Kidney (tissue), 14 donors: ENCODE results near the gene COPS8. TPM values are rescaled to one million over a fixed set of nuclear protein-coding genes. Genes with fewer than 3 reads are reported as not detected.

Source experiments
- DNase-seq, 5 donors: peaks; one replicate each; pipeline ENCODE4 v3.0.0-alpha.2; 2013 to 2020
- FAIRE-seq: peaks from 2 replicates; lab custom pipeline; 2012; peaks lifted over from hg19 to GRCh38; lab: Jason Lieb, UNC
- H3K27ac ChIP-seq, 2 donors: one replicate each; pipeline ENCODE4 v1.7.0; 2013; ENCODE audit warnings: low read depth in 2 of 2, low read length in 2 of 2, inconsistent platforms in 1 of 2
- H3K27me3 ChIP-seq: one replicate; pipeline ENCODE4 v1.7.1; 2013; ENCODE audit warnings: low read length, inconsistent platforms; ENCODE audit not compliant: control insufficient read depth, insufficient read depth
- H3K36me3 ChIP-seq, 3 donors: one replicate each; pipeline versions ENCODE4 v1.7.0 to v1.7.1; 2013; ENCODE audit warnings: low read length in 3 of 3, control low read depth in 1 of 3, inconsistent platforms in 1 of 3; ENCODE audit not compliant: insufficient read depth in 3 of 3, control insufficient read depth in 2 of 3
- H3K4me1 ChIP-seq, 3 donors: one replicate each; pipeline versions ENCODE4 v1.7.0 to v1.7.1; 2013; ENCODE audit warnings: low read length in 3 of 3, inconsistent platforms in 1 of 3, low read depth in 1 of 3; ENCODE audit not compliant: control insufficient read depth in 2 of 3, insufficient read depth in 2 of 3
- H3K4me3 ChIP-seq, 3 donors: one replicate each; pipeline versions ENCODE4 v1.7.0 to v1.8.1; 2013; ENCODE audit warnings: low read length in 3 of 3, control low read depth in 1 of 3, inconsistent platforms in 1 of 3
- H3K9ac ChIP-seq, 3 donors: one replicate each; pipeline versions ENCODE4 v1.7.0 to v1.7.1; 2013; ENCODE audit warnings: low read length in 3 of 3, control low read depth in 1 of 3, inconsistent platforms in 1 of 3
- H3K9me3 ChIP-seq, 3 donors: one replicate each; pipeline versions ENCODE4 v1.7.0 to v1.7.1; 2013; ENCODE audit warnings: low read length in 3 of 3, control low read depth in 1 of 3, inconsistent platforms in 1 of 3; ENCODE audit not compliant: control insufficient read depth in 2 of 3, insufficient read depth in 1 of 3
- CTCF ChIP-seq: IDR thresholded peaks from 3 replicates; pipeline ENCODE4 v1.5.1; 2012; ENCODE audit warnings: mild to moderate bottlenecking, moderate library complexity, borderline replicate concordance; ENCODE audit not compliant: insufficient read depth; ENCODE audit errors: extremely low read depth
- intact Hi-C: fragments of 100-400 bp; cut with DNase I; formaldehyde crosslinking; loops from one replicate; pipeline ENCODE4 v1.11.1; 2022
- polyA plus RNA-seq: library from polyadenylated mRNA; stranded (reverse); fragments of 350-450 nt; fragmentation: Illumina TruSeq; extraction: RNeasy Lipid Tissue Mini Kit (QIAGEN cat#74804); gene quantifications from one replicate; pipeline ENCODE4 v1.2.3, GENCODE V29; 2014; ENCODE audit warnings: low read depth, low replicate concordance; ENCODE audit not compliant: insufficient read depth
- total RNA-seq: library from RNA; stranded (reverse); fragmentation: NEBNext Ultra II Directional; extraction: Animal tissue kit (Norgen Biotek cat#: 25700); gene quantifications from one replicate; pipeline ENCODE4 v1.2.1, GENCODE V29; 2021
- donor health status: control.
- donor health status: control.
- donor health status: control.
- donor health status: control.
- donor health status: control.
- donor health status: DM: yes; HTN: yes; CAD: no.
- donor health status: Normal renal cell carcinoma (clear cell type).

Gene COPS8
- total and polyA plus RNA-seq, 2 donors from 2014 or later: 40.7 to 67.6 TPM

DNA sequence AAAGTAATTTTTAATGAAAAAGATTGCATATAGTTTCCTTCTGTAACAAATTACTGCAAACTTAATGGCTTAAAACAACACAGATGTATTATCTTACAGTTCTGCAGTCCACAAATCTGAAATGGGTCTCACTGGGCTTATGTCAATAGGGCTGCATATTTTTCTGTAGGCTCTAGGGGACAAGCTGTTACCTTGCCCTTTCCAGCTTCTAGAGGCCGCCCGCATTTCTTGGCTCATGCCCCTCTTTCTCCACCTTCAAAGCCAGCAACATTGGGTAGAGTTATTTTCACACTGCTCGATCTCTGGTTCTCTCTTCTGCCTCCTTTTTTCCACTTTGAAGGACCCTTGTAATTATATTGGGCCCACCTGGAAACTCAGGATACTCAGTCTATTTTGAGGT, 16.7 kb downstream of the COPS8 start:
- no peak for FAIRE-seq
- H3K27ac ChIP-seq: no peak overlapping the region
- H3K4me3 ChIP-seq: no peak overlapping the region
- no peaks in the 10 kb centered on the region for H3K4me1 ChIP-seq
- H3K9ac ChIP-seq: no peak overlapping the region
- intact Hi-C loops: no loop called here
- no peak for DNase-seq
- no peak for TF ChIP-seq CTCF
- no peaks in the 10 kb centered on the region for H3K9me3 ChIP-seq
- no peaks in the 10 kb centered on the region for H3K27me3 ChIP-seq
- H3K36me3 ChIP-seq: peaks cover 6 to 20% (median 11%) of the 10 kb centered on the region in 3 donors

DNA sequence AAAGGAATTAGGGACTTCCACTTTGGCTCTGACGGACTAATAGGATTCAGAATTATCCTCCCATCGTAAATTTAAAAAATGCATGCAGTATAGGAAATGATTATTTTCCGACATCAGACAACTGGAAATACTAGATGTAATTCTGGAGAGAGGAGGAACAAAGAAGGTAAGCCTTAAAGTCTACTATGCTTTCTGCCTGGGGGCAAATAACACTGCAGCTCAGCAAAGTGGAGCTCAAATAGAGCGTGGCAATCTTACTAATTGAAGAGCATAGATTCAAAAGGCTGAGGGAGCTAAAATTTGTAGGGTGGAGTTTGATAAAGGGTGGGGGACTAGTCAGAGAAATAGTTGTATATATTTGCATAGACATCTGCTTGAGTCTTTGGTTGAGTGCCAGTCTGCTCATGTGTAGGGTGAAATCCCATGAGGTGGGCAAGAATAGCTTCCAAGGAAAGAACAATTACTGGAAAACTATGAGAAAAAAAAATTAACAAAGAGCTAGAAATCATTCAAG, 23.8 kb downstream of the COPS8 start:
- Histone ChIP-seq H3K27me3 (no peaks in the 10 kb centered on the region), H3K36me3 (no peaks in the 10 kb centered on the region), H3K27ac (no peak overlapping the region), H3K9me3 (no peaks in the 10 kb centered on the region), H3K4me1 (no peaks in the 10 kb centered on the region), H3K9ac (no peak overlapping the region), H3K4me3 (no peak overlapping the region)
- FAIRE-seq (no peak), DNase-seq (no peak)
- no peak for TF ChIP-seq CTCF
- intact Hi-C loops: no loop called here

- Histone ChIP-seq H3K27me3 (no peaks in the 10 kb centered on the region), H3K36me3 (no peaks in the 10 kb centered on the region), H3K9ac (no peak overlapping the region), H3K9me3 (no peaks in the 10 kb centered on the region), H3K27ac (no peak overlapping the region), H3K4me3 (no peak overlapping the region), H3K4me1 (no peaks in the 10 kb centered on the region)
- DNase-seq: no peak
- TF ChIP-seq CTCF: no peak
- intact Hi-C loops: no loop called here
- no peak for FAIRE-seq
Observed at GRCh38 chr2:237113026-237113795, 27.5 kb downstream of the COPS8 start.
